ENCODE data around the gene PAXX.

Gene PAXX

GRCh38 chr9:136968333-136969127, 23.7 kb upstream of the PAXX start:
- CTCF ChIA-PET = interaction anchor here (0.8 to 1.0 kb wide), 2 partner anchors 18 to 126 kb away, joined by 3 read pairs; partner anchors contain the start of gene AJM1
- H3K4me3 Mint-ChIP-seq = no peak overlapping the region
- no peaks in the 10 kb centered on the region for H3K9me3 Mint-ChIP-seq
- no peaks in the 10 kb centered on the region for H3K36me3 Mint-ChIP-seq
- peaks cover 22% of the 10 kb centered on the region for H3K4me1 Mint-ChIP-seq
- DNase-seq = no peak
- no peak overlapping the region for H3K27ac Mint-ChIP-seq
- peaks cover 26% of the 10 kb centered on the region for H3K27me3 Mint-ChIP-seq

- no peak overlapping the region for H3K27ac Mint-ChIP-seq
- H3K4me1 Mint-ChIP-seq = peaks cover 25% of the 10 kb centered on the region
- no peaks in the 10 kb centered on the region for H3K9me3 Mint-ChIP-seq
- no peak overlapping the region for H3K4me3 Mint-ChIP-seq
- peaks cover 30% of the 10 kb centered on the region for H3K27me3 Mint-ChIP-seq
- DNase-seq = no peak
- CTCF ChIA-PET = interaction anchor here (0.8 to 1.0 kb wide), 2 partner anchors 18 to 127 kb away, joined by 3 read pairs; partner anchors contain the start of gene AJM1
- no peaks in the 10 kb centered on the region for H3K36me3 Mint-ChIP-seq
These were observed 23.1 kb upstream of the PAXX start for GRCh38 chr9:136969150-136969549.

GRCh38 chr9:136969774-136970173, 22.4 kb upstream of the PAXX start:
- Mint-ChIP-seq H3K4me1 (peaks cover 25% of the 10 kb centered on the region), H3K27me3 (peaks cover 24% of the 10 kb centered on the region), H3K27ac (no peak overlapping the region), H3K36me3 (no peaks in the 10 kb centered on the region), H3K9me3 (no peaks in the 10 kb centered on the region), H3K4me3 (no peak overlapping the region)
- CTCF ChIA-PET = interaction anchor here (1.0 to 1.1 kb wide), 2 partner anchors 19 to 59 kb away, joined by 3 to 4 read pairs; no protein-coding TSS in a partner anchor
- DNase-seq = no peak

GRCh38 chr9:136970361-136970760, 21.9 kb upstream of the PAXX start:
- H3K27me3 Mint-ChIP-seq = peaks cover 27% of the 10 kb centered on the region
- DNase-seq = no peak
- no peaks in the 10 kb centered on the region for H3K36me3 Mint-ChIP-seq
- H3K9me3 Mint-ChIP-seq = no peaks in the 10 kb centered on the region
- peaks cover 27% of the 10 kb centered on the region for H3K4me1 Mint-ChIP-seq
- H3K27ac Mint-ChIP-seq = no peak overlapping the region
- CTCF ChIA-PET = interaction anchor here (0.7 to 1.1 kb wide), 2 partner anchors 11 to 59 kb away, joined by 3 to 4 read pairs; no protein-coding TSS in a partner anchor
- H3K4me3 Mint-ChIP-seq = no peak overlapping the region

- H3K9me3 Mint-ChIP-seq = no peaks in the 10 kb centered on the region
- CTCF ChIA-PET = no interaction called here
- H3K4me1 Mint-ChIP-seq = peaks cover 26% of the 10 kb centered on the region
- H3K36me3 Mint-ChIP-seq = no peaks in the 10 kb centered on the region
- no peak for DNase-seq
- H3K27ac Mint-ChIP-seq = no peak overlapping the region
- no peak overlapping the region for H3K4me3 Mint-ChIP-seq
- H3K27me3 Mint-ChIP-seq = peaks cover 29% of the 10 kb centered on the region
These were observed 20.5 kb upstream of the PAXX start for GRCh38 chr9:136971746-136972145.

- peaks cover 35% of the 10 kb centered on the region for H3K27me3 Mint-ChIP-seq
- no peaks in the 10 kb centered on the region for H3K36me3 Mint-ChIP-seq
- H3K4me1 Mint-ChIP-seq = peaks cover 26% of the 10 kb centered on the region
- H3K27ac Mint-ChIP-seq = no peak overlapping the region
- DNase-seq = no peak
- no peaks in the 10 kb centered on the region for H3K9me3 Mint-ChIP-seq
- no peak overlapping the region for H3K4me3 Mint-ChIP-seq
- CTCF ChIA-PET = no interaction called here
These were observed 19.9 kb upstream of the PAXX start for GRCh38 chr9:136972335-136972734.

GRCh38 chr9:136972743-136973142, 19.5 kb upstream of the PAXX start:
- Mint-ChIP-seq H3K4me1 (peaks cover 26% of the 10 kb centered on the region), H3K27me3 (peaks cover 39% of the 10 kb centered on the region), H3K9me3 (no peaks in the 10 kb centered on the region), H3K4me3 (no peak overlapping the region), H3K27ac (no peak overlapping the region), H3K36me3 (no peaks in the 10 kb centered on the region)
- CTCF ChIA-PET = no interaction called here
- no peak for DNase-seq

- Mint-ChIP-seq H3K4me1 (peaks cover 26% of the 10 kb centered on the region), H3K4me3 (no peak overlapping the region), H3K27ac (no peak overlapping the region), H3K36me3 (no peaks in the 10 kb centered on the region), H3K9me3 (no peaks in the 10 kb centered on the region), H3K27me3 (peaks cover 41% of the 10 kb centered on the region)
- CTCF ChIA-PET = interaction anchor here (1.3 to 3.4 kb wide), 4 partner anchors 15 to 62 kb away, joined by 3 to 25 read pairs (median 4); partner anchors contain the start of gene ABCA2
- DNase-seq = no peak
These were observed 18.3 kb upstream of the PAXX start for GRCh38 chr9:136973618-136974617.

GRCh38 chr9:136974817-136975535, 17.2 kb upstream of the PAXX start:
- no peaks in the 10 kb centered on the region for H3K36me3 Mint-ChIP-seq
- peaks cover 26% of the 10 kb centered on the region for H3K4me1 Mint-ChIP-seq
- no peaks in the 10 kb centered on the region for H3K9me3 Mint-ChIP-seq
- peak overlapping the region; percentile 58 for H3K4me3 Mint-ChIP-seq
- CTCF ChIA-PET = interaction anchor here (0.7 to 3.4 kb wide), 6 partner anchors 16 to 61 kb away, joined by 3 to 25 read pairs (median 3); partner anchors contain the start of genes ABCA2 and PAXX
- H3K27me3 Mint-ChIP-seq = peaks cover 46% of the 10 kb centered on the region
- peak; percentile 45 for DNase-seq
- peak overlapping the region; percentile 73 for H3K27ac Mint-ChIP-seq

GRCh38 chr9:136975644-136976043, 16.6 kb upstream of the PAXX start:
- peak overlapping the region; percentile 73 for H3K27ac Mint-ChIP-seq
- CTCF ChIA-PET = interaction anchor here (0.7 to 3.4 kb wide), 7 partner anchors 10 to 60 kb away, joined by 3 to 25 read pairs (median 3); partner anchors contain the start of gene PAXX
- peak; percentile 59 for DNase-seq
- H3K4me3 Mint-ChIP-seq = peak overlapping the region; percentile 58
- H3K27me3 Mint-ChIP-seq = peaks cover 51% of the 10 kb centered on the region
- no peaks in the 10 kb centered on the region for H3K9me3 Mint-ChIP-seq
- H3K36me3 Mint-ChIP-seq = no peaks in the 10 kb centered on the region
- H3K4me1 Mint-ChIP-seq = peaks cover 26% of the 10 kb centered on the region

- CTCF ChIA-PET = no interaction called here
- peaks cover 65% of the 10 kb centered on the region for H3K27me3 Mint-ChIP-seq
- H3K4me1 Mint-ChIP-seq = peaks cover 26% of the 10 kb centered on the region
- peak within 1 kb of the TSS; percentile 11 for H3K27ac Mint-ChIP-seq
- peak within 1 kb of the TSS; percentile 44 for H3K4me3 Mint-ChIP-seq
- H3K36me3 Mint-ChIP-seq = no peaks in the 10 kb centered on the region
- no peaks in the 10 kb centered on the region for H3K9me3 Mint-ChIP-seq
- no peak for DNase-seq
These were observed 15.0 kb upstream of the PAXX start, which contains the start of gene PTGDS for GRCh38 chr9:136977223-136977622. PTGDS (plus strand) TSS chr9:136977504; CDS start chr9:136977579, 75 bp downstream.

- Mint-ChIP-seq H3K27me3 (peaks cover 70% of the 10 kb centered on the region), H3K36me3 (no peaks in the 10 kb centered on the region), H3K27ac (no peak overlapping the region), H3K4me3 (no peak overlapping the region), H3K4me1 (peaks cover 26% of the 10 kb centered on the region), H3K9me3 (no peaks in the 10 kb centered on the region)
- no peak for DNase-seq
- CTCF ChIA-PET = interaction anchor here (1.0 to 2.7 kb wide), 2 partner anchors 52 to 135 kb away, joined by 3 to 7 read pairs; partner anchors contain the start of gene AJM1
These were observed 14.6 kb upstream of the PAXX start for GRCh38 chr9:136977649-136978072.
